Neutrophil (primary cell): ENCODE results near the gene ANGPT4.

ENCODE experiments used
- H3K27ac ChIP-seq: fragments of 200-600 bp; sonication (generic); 2 replicates; pipeline ENCODE4 v1.5.1; 2016; ENCODE audit warnings: mild to moderate bottlenecking, moderate library complexity
- H3K27me3 ChIP-seq: fragments of 200-600 bp; sonication (generic); 2 replicates; pipeline ENCODE4 v1.6.0; 2016; ENCODE audit warnings: mild to moderate bottlenecking
- H3K36me3 ChIP-seq: fragments of 200-600 bp; sonication (generic); 2 replicates; pipeline ENCODE4 v1.5.1; 2017
- H3K4me1 ChIP-seq, 2 experiments: fragments of 200-600 bp in 1 of 2; sonication (generic) in 1 of 2; 1 replicate in 1 of 2; 2 replicates in 1 of 2; pipeline versions ENCODE4 v1.5.1 to v1.6.1; 2013 to 2016; ENCODE audit warnings: low read depth in 1 of 2, low read length in 1 of 2, mild to moderate bottlenecking in 1 of 2, moderate library complexity in 1 of 2; ENCODE audit not compliant: control insufficient read depth in 1 of 2, insufficient read depth in 1 of 2
- H3K4me3 ChIP-seq, 2 experiments: fragments of 200-600 bp in 1 of 2; sonication (generic) in 1 of 2; 1 replicate in 1 of 2; 2 replicates in 1 of 2; pipeline ENCODE4 v1.5.1; 2013 to 2016; ENCODE audit warnings: low read depth in 1 of 2, low read length in 1 of 2, mild to moderate bottlenecking in 1 of 2, moderate library complexity in 1 of 2
- H3K9me3 ChIP-seq: fragments of 200-600 bp; sonication (generic); 2 replicates; pipeline ENCODE4 v1.5.1; 2016
- TF ChIP-seq, protein P1 (sequence below): fragments of 200-600 bp; sonication (generic); IDR thresholded peaks from 2 replicates; pipeline ENCODE4 v1.5.1; 2016; ENCODE audit warnings: antibody characterized with exemption

Gene ANGPT4

DNA sequence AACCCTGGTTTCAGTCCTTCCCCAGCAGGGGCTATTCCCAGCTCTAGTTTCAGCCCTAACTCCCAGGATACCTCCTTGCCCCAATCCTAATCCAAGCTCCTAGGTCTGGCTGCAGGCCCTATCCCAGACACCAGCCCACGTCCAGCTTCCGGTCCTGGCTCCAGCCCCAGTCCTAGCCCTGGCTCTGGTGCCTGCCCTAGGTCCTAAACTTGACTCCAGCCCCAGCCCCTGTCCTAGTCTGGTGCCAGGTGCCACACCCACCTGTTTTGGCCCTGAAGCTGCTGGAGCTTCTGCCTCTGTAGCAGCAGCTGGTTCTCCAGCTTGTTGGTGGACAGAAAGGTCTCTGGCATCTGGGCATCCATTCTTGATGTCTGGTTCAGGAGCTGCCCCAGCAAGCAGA lies 28.1 kb downstream of the ANGPT4 start:
- Histone ChIP-seq H3K27ac (no peak overlapping the region), H3K9me3 (no peaks in the 10 kb centered on the region), H3K36me3 (no peaks in the 10 kb centered on the region), H3K27me3 (peaks cover 52% of the 10 kb centered on the region), H3K4me1 (peaks cover 8 to 9% of the 10 kb centered on the region in 2 experiments), H3K4me3 (no peak overlapping the region)
- TF ChIP-seq, protein P1, sequence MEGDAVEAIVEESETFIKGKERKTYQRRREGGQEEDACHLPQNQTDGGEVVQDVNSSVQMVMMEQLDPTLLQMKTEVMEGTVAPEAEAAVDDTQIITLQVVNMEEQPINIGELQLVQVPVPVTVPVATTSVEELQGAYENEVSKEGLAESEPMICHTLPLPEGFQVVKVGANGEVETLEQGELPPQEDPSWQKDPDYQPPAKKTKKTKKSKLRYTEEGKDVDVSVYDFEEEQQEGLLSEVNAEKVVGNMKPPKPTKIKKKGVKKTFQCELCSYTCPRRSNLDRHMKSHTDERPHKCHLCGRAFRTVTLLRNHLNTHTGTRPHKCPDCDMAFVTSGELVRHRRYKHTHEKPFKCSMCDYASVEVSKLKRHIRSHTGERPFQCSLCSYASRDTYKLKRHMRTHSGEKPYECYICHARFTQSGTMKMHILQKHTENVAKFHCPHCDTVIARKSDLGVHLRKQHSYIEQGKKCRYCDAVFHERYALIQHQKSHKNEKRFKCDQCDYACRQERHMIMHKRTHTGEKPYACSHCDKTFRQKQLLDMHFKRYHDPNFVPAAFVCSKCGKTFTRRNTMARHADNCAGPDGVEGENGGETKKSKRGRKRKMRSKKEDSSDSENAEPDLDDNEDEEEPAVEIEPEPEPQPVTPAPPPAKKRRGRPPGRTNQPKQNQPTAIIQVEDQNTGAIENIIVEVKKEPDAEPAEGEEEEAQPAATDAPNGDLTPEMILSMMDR = no peak

DNA sequence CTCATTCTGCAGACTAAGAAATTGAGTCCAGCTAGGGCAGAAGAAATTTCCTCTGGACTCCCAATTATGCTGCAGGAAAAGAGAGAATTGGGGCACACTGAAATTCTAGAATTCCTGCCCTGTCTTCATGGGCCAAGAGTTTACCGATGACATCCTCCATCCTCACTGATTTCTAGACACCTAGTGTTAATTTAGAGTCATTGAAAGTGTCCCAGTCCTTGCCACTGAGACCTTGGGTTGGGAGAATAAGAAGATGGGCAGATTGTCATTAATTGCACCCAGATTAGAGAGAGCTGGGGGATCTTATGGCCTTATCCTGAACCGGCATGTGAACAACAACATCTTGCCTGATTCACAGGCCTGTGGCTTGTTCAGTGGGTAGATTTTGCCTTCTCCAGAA lies 29.0 kb downstream of the ANGPT4 start:
- Histone ChIP-seq H3K27me3 (peaks cover 59% of the 10 kb centered on the region), H3K4me1 (peaks cover 8 to 9% of the 10 kb centered on the region in 2 experiments)
- TF ChIP-seq, protein P1 = no peak

DNA sequence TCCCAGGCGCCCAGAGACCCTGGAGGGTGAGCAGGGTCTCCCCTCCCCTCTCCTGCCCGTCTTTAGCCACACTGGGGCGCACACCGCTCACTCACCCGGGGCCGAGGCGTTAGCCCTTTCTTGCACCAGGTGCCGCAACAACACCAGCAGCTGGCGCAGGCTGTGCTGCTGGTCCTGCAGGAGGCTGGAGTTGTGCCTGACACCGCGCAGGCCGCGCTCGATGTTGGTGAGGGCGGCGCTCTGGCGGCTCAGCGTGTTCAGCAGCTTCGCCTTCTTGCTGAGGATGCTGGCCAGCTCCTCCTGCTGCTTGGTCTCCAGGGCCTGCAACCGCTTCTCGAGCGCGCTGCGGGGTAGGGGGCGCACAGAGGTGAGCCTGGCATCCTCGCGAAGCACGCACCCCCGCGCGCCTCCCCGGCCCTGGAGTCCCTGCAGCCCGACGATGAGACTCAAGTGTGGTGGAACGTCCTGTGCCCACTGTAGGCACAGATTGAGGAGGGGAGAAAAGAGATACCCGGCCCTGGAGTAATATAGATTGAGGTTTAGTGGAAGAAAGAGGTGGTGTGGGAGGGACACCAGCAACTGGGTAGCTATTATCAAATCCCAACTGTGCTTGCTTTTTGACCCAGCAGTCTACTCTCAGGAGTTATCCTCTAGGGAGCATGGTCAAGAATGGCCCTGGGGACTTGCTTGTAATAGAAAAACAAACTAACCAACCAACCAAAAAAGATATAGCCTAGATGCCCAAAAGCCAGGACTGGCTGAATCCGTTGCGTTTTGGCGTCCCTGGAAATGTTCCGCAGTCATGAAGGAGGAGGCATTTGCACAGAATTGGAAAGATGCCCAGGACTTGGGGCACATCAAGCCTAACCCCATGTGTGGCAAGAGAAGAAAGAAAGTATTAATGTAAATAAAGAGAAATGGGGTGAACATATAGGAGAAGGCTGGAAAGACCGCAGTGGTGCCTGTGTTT lies 30.9 kb downstream of the ANGPT4 start:
- Histone ChIP-seq H3K4me1 (peaks cover 8 to 9% of the 10 kb centered on the region in 2 experiments), H3K4me3 (no peak overlapping the region), H3K27me3 (peaks cover 64% of the 10 kb centered on the region), H3K36me3 (no peaks in the 10 kb centered on the region), H3K9me3 (no peaks in the 10 kb centered on the region), H3K27ac (no peak overlapping the region)
- TF ChIP-seq, protein P1 = no peak

More for the DNA sequence above, 29.0 kb downstream of the ANGPT4 start:
- no peak overlapping the region for H3K4me3 ChIP-seq
- no peaks in the 10 kb centered on the region for H3K36me3 ChIP-seq
- H3K9me3 ChIP-seq = no peaks in the 10 kb centered on the region
- no peak overlapping the region for H3K27ac ChIP-seq

DNA sequence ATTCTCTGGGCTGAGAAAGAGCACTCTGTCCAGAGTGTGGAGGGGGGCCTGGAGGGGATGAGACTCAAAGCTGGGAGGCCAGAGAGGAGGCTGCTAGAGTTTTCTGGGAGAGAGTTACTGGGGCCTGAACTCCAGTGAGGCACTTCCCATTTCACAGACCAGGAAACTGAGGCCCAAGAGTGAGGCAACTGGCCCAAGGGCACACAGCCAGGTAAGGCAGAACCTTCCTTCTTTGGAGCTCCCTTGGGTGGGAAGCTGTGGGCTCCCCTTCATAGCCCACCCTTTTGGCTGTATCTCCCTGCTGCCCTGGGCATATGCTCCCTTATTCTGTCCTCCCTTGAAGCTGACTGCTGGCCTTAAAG lies 34.4 kb downstream of the ANGPT4 start:
- no peaks in the 10 kb centered on the region for H3K9me3 ChIP-seq
- no peaks in the 10 kb centered on the region for H3K36me3 ChIP-seq
- peaks cover 61% of the 10 kb centered on the region for H3K27me3 ChIP-seq
- no peaks in the 10 kb centered on the region for H3K4me1 ChIP-seq
- no peak overlapping the region for H3K27ac ChIP-seq
- TF ChIP-seq, protein P1 = no peak
- H3K4me3 ChIP-seq = no peak overlapping the region

DNA sequence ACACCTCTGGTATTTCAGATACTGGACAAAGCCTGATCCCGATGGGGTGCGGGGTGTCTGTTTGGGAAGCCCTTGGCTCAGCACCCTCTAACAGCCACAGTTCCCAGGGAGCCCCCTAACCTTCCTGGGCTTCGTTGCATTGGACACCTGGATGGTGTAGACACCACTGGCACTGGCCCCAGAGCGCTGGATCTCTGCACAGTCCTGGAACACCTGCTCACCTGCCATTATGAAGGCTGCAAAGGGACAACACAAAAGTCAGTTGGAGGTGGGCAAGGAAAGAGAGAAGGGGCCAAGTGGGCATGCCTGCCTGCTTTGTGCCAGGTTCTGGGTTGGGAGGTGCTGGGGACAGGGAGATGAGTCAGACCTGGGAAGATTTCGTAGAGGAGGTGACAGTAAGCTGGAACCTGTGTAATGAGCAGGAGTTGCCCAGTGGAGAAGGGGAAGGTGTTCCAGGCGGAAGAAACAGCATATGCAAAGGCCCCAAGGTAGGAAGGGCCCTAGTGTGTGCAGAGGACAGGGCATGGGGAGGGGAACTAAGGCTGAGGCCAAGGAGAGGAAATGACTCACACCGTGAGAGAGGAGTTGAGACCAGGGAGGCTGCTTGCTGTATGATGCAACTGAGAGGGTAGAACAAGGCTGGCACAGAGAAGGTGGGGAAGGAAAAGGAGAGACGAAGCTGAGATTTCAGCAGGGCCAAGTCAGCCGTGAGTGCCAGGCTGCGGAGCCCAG lies 34.9 kb downstream of the ANGPT4 start:
- no peaks in the 10 kb centered on the region for H3K36me3 ChIP-seq
- H3K27me3 ChIP-seq = peaks cover 56% of the 10 kb centered on the region
- TF ChIP-seq, protein P1 = no peak
- H3K27ac ChIP-seq = no peak overlapping the region
- no peak overlapping the region for H3K4me3 ChIP-seq
- H3K4me1 ChIP-seq = no peaks in the 10 kb centered on the region
- no peaks in the 10 kb centered on the region for H3K9me3 ChIP-seq
